OCI-LY1 (cell line): Measurements from ENCODE around the gene PTPRZ1.

Experiments used
- H2AFZ ChIP-seq: fragments of 200-600 bp; sonication (generic), shearing (Covaris generic); 2 replicates; pipeline ENCODE4 v1.6.0; 2014; ENCODE audit warnings: antibody characterized with exemption, mild to moderate bottlenecking, low read length
- H3F3A ChIP-seq: fragments of 200-600 bp; sonication (generic), shearing (Covaris generic); 2 replicates; pipeline ENCODE4 v1.6.0; 2014; ENCODE audit warnings: mild to moderate bottlenecking, antibody characterized with exemption, low read length, moderate library complexity; ENCODE audit not compliant: insufficient read depth
- H3K27ac ChIP-seq: fragments of 200-600 bp; sonication (generic); 2 replicates; pipeline ENCODE4 v1.5.1; 2014; ENCODE audit warnings: low read length, mixed run types, mild to moderate bottlenecking, low read depth; ENCODE audit not compliant: poor library complexity, severe bottlenecking
- H3K27me3 ChIP-seq: fragments of 200-600 bp; sonication (generic); 2 replicates; pipeline ENCODE4 v1.6.0; 2014; ENCODE audit warnings: antibody characterized with exemption, mild to moderate bottlenecking, low read length, moderate library complexity; ENCODE audit not compliant: insufficient read depth
- H3K36me3 ChIP-seq: fragments of 200-600 bp; sonication (generic); 2 replicates; pipeline ENCODE4 v1.6.1; 2014; ENCODE audit warnings: mild to moderate bottlenecking, antibody characterized with exemption, low read length, moderate library complexity, mixed read lengths; ENCODE audit not compliant: insufficient read depth
- H3K4me1 ChIP-seq: fragments of 200-600 bp; sonication (generic); 2 replicates; pipeline ENCODE4 v1.5.1; 2014; ENCODE audit warnings: mild to moderate bottlenecking, low read length, moderate library complexity; ENCODE audit not compliant: insufficient read depth, severe bottlenecking
- H3K4me2 ChIP-seq: fragments of 200-600 bp; sonication (generic), shearing (Covaris generic); 2 replicates; pipeline ENCODE4 v1.6.1; 2014; ENCODE audit warnings: low read length
- H3K4me3 ChIP-seq: fragments of 200-600 bp; sonication (generic); 2 replicates; pipeline ENCODE4 v1.5.1; 2014; ENCODE audit warnings: low read length, low read depth, mild to moderate bottlenecking, mixed read lengths; ENCODE audit not compliant: poor library complexity, severe bottlenecking
- H3K79me2 ChIP-seq: fragments of 200-600 bp; shearing (Covaris generic); 2 replicates; pipeline ENCODE4 v1.6.1; 2016; ENCODE audit warnings: mixed run types, low read length, mixed read lengths; ENCODE audit not compliant: insufficient read depth
- H3K9ac ChIP-seq: fragments of 200-600 bp; sonication (generic), shearing (Covaris generic); 2 replicates; pipeline ENCODE4 v1.6.1; 2014; ENCODE audit warnings: mild to moderate bottlenecking, low read length, mixed read lengths
- H3K9me2 ChIP-seq: fragments of 200-600 bp; sonication (generic), shearing (Covaris generic); 2 replicates; pipeline ENCODE4 v1.6.1; 2014; ENCODE audit warnings: low read depth, mild to moderate bottlenecking, low read length, mixed read lengths
- H3K9me3 ChIP-seq: fragments of 200-600 bp; shearing (Covaris generic); 2 replicates; pipeline ENCODE4 v1.6.1; 2014; ENCODE audit warnings: low read length, mixed read lengths
- H4K20me1 ChIP-seq: fragments of 200-600 bp; sonication (generic), shearing (Covaris generic); 2 replicates; pipeline ENCODE4 v1.6.0; 2016; ENCODE audit warnings: mild to moderate bottlenecking, low read length; ENCODE audit not compliant: insufficient read depth
- CTCF ChIP-seq: fragments of 200-600 bp; sonication (generic), shearing (Covaris generic); IDR thresholded peaks from 2 replicates; pipeline ENCODE4 v1.5.1; 2017; ENCODE audit warnings: mild to moderate bottlenecking, antibody characterized with exemption, low read length, moderate library complexity, mixed read lengths
- EZH2 ChIP-seq: fragments of 200-600 bp; sonication (generic), shearing (Covaris generic); IDR thresholded peaks from 2 replicates; pipeline ENCODE4 v1.8.0; 2017; ENCODE audit warnings: borderline replicate concordance, mixed run types, mild to moderate bottlenecking, antibody characterized with exemption, low read length, moderate library complexity, mixed read lengths

The PTPRZ1 gene

GRCh38 chr7:121954803-121955202 is 81.8 kb downstream of the PTPRZ1 start:
- TF ChIP-seq EZH2, result no peak
- TF ChIP-seq CTCF, result no peak
- H3K27ac ChIP-seq, result no peak overlapping the region

DNA sequence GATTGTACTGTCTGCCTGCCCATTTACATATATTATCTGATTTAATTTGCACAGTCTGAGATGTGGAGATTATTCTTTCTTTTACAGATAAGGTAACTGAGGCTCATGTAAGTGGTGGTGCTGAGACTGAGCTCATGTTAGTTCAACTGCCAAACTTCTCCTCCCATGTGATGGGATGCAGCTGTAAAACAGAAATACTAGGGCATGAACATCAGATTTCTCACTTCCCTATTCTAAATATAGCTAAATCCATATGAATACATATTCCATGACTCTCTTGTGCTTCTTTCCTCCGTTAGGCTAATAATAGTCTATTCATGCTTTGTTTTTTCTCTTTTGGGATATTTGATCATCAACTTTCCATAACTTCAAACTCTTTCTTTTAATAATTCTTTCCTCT is 84.7 kb downstream of the PTPRZ1 start:
- TF ChIP-seq CTCF (no peak), EZH2 (no peak)
- no peak overlapping the region for H3K9ac ChIP-seq

More at GRCh38 chr7:121954803-121955202, 81.8 kb downstream of the PTPRZ1 start:
- Histone ChIP-seq H3F3A (no peaks in the 10 kb centered on the region), H3K4me2 (no peak overlapping the region), H3K79me2 (no peaks in the 10 kb centered on the region), H2AFZ (no peak overlapping the region), H3K4me3 (no peak overlapping the region), H3K36me3 (no peaks in the 10 kb centered on the region), H3K9me3 (no peaks in the 10 kb centered on the region), H3K9me2 (no peaks in the 10 kb centered on the region), H3K27me3 (no peaks in the 10 kb centered on the region), H4K20me1 (no peaks in the 10 kb centered on the region), H3K4me1 (no peaks in the 10 kb centered on the region), H3K9ac (no peak overlapping the region)

DNA sequence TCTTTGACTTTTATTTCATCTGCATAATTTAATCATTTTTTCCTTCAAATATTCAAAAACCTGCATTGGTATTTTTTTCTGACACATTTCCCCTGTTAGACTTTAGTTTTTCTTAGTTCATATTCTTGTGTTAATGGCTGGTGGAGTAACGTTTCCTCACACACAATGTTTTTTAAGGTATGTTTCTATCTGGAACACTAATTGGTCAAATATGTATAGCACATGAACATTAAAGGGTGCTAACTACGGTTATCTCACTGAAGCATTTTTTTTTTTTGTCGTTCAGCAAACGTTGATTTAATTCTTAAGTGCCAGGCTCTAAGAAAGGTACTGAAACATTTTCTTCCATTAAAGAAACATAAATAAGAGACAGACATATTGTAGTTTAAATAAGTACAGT is 87.7 kb downstream of the PTPRZ1 start:
- Histone ChIP-seq H3K9me3 (no peaks in the 10 kb centered on the region), H3K36me3 (no peaks in the 10 kb centered on the region), H3K4me2 (no peak overlapping the region), H3K4me1 (no peaks in the 10 kb centered on the region), H3K9me2 (no peaks in the 10 kb centered on the region), H4K20me1 (no peaks in the 10 kb centered on the region), H2AFZ (no peak overlapping the region), H3F3A (no peaks in the 10 kb centered on the region), H3K9ac (no peak overlapping the region), H3K79me2 (no peaks in the 10 kb centered on the region), H3K27me3 (no peaks in the 10 kb centered on the region), H3K27ac (no peak overlapping the region), H3K4me3 (no peak overlapping the region)
- TF ChIP-seq CTCF, result no peak
- TF ChIP-seq EZH2, result no peak

More for the DNA sequence above, 84.7 kb downstream of the PTPRZ1 start:
- Histone ChIP-seq H3K79me2 (no peaks in the 10 kb centered on the region), H3K9me3 (no peaks in the 10 kb centered on the region), H4K20me1 (no peaks in the 10 kb centered on the region), H3K27ac (no peak overlapping the region), H3K4me3 (no peak overlapping the region), H3K4me2 (no peak overlapping the region), H3F3A (no peaks in the 10 kb centered on the region), H3K4me1 (no peaks in the 10 kb centered on the region), H3K27me3 (no peaks in the 10 kb centered on the region), H3K36me3 (no peaks in the 10 kb centered on the region), H2AFZ (no peak overlapping the region), H3K9me2 (no peaks in the 10 kb centered on the region)
